Mesothelial cell of epicardium (in vitro differentiated cells): ENCODE measurements around the gene CDC20B. TPM values are rescaled to one million over a fixed set of nuclear protein-coding genes. Genes with fewer than 3 reads are reported as not detected.
"Not testable (repeated sequence)": the region's sequence is repeated elsewhere in the genome, so short reads cannot be mapped to it uniquely, and the experiment has no call there.

Experiments used
- DNase-seq, 2 experiments: peaks; one replicate each; pipeline ENCODE4 v3.0.0; 2021; ENCODE audit warnings: low spot score in 2 of 2; ENCODE audit not compliant: unreplicated experiment in 2 of 2
- H3K27ac Mint-ChIP-seq: 2 replicates; pipeline ENCODE4 v1.8.0; 2021; ENCODE audit warnings: mixed read lengths
- H3K27me3 Mint-ChIP-seq: 2 replicates; pipeline ENCODE4 v1.8.0; 2021; ENCODE audit warnings: low read depth, mixed read lengths
- H3K36me3 Mint-ChIP-seq: 2 replicates; pipeline ENCODE4 v1.8.0; 2021; ENCODE audit warnings: mixed read lengths
- H3K4me1 Mint-ChIP-seq: 2 replicates; pipeline ENCODE4 v1.8.0; 2021; ENCODE audit warnings: mixed read lengths
- H3K4me3 Mint-ChIP-seq: 2 replicates; pipeline ENCODE4 v1.8.0; 2021; ENCODE audit warnings: mild to moderate bottlenecking, moderate library complexity, mixed read lengths
- H3K9me3 Mint-ChIP-seq: 2 replicates; pipeline ENCODE4 v1.8.0; 2021; ENCODE audit warnings: mixed read lengths
- total RNA-seq: library from RNA; stranded (reverse); gene quantifications from 3 replicates; pipeline ENCODE4 v1.2.1, GENCODE V29; 2021
- TF ChIP-seq, protein P1 (sequence below): fragments of 200-600 bp; sonication (generic); IDR thresholded peaks from one replicate; pipeline ENCODE4 v1.5.0; 2021; ENCODE audit warnings: antibody characterized with exemption; ENCODE audit not compliant: unreplicated experiment

Gene CDC20B
- total RNA-seq, 1 donor from 2014 or later: 0.09 TPM

DNA sequence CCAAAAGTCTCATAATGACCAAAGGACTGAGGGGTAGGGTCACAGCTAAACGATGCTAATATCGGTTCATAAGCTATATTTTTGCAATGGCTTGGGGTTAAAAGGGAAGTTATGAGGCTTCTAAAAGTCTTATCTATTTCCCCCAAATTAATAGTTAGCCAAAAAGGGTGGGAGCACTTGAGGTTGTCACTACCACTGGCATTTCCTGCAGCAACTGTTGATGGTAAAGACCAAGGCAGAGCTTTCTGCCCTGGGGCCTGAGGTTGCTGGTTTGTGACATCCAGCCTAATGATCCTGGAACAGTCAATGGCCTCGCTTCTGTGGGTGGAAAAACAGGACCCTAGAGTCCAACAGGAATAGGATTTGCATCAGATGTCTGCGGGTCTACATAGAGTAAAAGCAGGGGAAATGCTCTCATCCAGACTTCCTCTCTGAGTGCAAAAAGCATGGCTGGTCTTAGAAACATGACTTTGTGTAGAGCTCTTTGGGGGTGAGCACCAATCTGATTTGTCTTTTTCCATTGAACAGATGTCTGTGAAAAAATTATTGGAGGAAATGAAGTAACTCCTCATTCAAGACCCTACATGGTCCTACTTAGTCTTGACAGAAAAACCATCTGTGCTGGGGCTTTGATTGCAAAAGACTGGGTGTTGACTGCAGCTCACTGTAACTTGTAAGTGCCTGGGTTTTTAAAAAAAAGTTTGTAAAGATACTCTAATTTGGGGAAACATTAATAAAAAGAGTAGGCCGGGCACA is 67.9 kb downstream of the CDC20B start:
- Mint-ChIP-seq H3K27me3 (peaks cover 2% of the 10 kb centered on the region), H3K4me3 (no peak overlapping the region), H3K9me3 (peaks cover 5% of the 10 kb centered on the region), H3K4me1 (peaks cover 11% of the 10 kb centered on the region), H3K27ac (no peak overlapping the region), H3K36me3 (no peaks in the 10 kb centered on the region)
- TF ChIP-seq, protein P1, sequence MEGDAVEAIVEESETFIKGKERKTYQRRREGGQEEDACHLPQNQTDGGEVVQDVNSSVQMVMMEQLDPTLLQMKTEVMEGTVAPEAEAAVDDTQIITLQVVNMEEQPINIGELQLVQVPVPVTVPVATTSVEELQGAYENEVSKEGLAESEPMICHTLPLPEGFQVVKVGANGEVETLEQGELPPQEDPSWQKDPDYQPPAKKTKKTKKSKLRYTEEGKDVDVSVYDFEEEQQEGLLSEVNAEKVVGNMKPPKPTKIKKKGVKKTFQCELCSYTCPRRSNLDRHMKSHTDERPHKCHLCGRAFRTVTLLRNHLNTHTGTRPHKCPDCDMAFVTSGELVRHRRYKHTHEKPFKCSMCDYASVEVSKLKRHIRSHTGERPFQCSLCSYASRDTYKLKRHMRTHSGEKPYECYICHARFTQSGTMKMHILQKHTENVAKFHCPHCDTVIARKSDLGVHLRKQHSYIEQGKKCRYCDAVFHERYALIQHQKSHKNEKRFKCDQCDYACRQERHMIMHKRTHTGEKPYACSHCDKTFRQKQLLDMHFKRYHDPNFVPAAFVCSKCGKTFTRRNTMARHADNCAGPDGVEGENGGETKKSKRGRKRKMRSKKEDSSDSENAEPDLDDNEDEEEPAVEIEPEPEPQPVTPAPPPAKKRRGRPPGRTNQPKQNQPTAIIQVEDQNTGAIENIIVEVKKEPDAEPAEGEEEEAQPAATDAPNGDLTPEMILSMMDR: no peak
- DNase-seq: no peak

DNA sequence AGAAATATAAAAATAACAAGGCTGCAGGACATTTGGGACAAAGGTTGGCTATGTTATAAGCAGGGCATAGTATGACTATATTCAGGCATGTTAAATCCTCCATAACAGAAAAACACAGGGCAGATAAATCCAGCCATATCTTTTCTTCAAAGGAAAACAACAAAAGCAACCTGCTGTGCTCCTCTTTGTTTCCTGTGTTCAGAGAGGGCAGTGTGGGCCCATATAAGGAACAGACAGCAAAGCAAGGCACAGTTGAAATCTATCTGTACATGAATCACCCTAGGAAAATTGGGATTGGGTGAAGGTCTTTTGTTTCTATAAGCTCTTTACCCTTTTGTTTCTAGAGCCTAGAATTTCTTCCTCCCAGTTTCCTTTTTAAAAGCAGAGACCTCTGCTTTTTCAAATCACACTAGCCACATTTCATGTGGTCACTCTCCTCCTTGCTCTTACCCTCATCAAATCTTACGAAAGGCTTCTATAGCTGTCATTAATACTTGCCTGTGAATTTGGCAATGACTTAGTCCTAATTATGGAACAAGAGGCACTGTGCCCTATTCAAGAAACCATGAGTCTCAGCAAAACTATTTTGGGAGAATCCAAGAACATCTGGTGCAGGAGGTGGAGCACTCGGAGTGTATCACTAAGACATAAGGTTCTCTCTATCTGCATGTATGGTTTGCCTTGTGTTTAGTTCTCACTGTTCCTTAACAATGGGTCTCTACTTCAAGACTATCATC is 68.8 kb downstream of the CDC20B start:
- H3K27ac Mint-ChIP-seq: no peak overlapping the region
- TF ChIP-seq, protein P1: no peak
- no peak for DNase-seq
- no peak overlapping the region for H3K4me3 Mint-ChIP-seq
- peaks cover 9% of the 10 kb centered on the region for H3K9me3 Mint-ChIP-seq
- no peaks in the 10 kb centered on the region for H3K36me3 Mint-ChIP-seq
- H3K4me1 Mint-ChIP-seq: peaks cover 11% of the 10 kb centered on the region
- peaks cover 10% of the 10 kb centered on the region for H3K27me3 Mint-ChIP-seq

DNA sequence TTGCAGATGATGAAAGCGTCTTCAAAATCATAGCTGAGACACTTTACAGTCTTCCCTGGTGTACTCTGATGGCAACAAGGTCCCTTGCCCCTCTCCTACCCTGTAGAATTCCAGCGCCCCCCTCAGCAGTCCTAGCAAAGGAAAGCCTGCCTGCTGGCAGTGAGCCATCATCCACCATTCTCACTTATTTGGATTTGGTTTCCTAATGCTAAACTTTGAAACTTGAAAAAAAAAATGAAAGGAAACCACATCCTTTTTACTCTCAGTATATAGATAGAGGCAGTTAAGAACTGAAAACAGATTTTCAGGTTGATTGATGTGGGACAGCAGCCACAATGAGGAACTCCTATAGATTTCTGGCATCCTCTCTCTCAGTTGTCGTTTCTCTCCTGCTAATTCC is 70.6 kb downstream of the CDC20B start, which contains the start of gene GZMA:
TSS of gene GZMA (plus strand) at position 299 of the 400 bp plus-strand sequence. CDS start at position 336, 37 bp downstream.
- H3K4me3 Mint-ChIP-seq: no peak within 1 kb of the TSS
- TF ChIP-seq, protein P1: no peak
- H3K27me3 Mint-ChIP-seq: peaks cover 25% of the 10 kb centered on the region
- H3K4me1 Mint-ChIP-seq: peaks cover 7% of the 10 kb centered on the region
- H3K9me3 Mint-ChIP-seq: peaks cover 15% of the 10 kb centered on the region
- no peak within 1 kb of the TSS for H3K27ac Mint-ChIP-seq
- DNase-seq: no peak
- H3K36me3 Mint-ChIP-seq: no peaks in the 10 kb centered on the region

DNA sequence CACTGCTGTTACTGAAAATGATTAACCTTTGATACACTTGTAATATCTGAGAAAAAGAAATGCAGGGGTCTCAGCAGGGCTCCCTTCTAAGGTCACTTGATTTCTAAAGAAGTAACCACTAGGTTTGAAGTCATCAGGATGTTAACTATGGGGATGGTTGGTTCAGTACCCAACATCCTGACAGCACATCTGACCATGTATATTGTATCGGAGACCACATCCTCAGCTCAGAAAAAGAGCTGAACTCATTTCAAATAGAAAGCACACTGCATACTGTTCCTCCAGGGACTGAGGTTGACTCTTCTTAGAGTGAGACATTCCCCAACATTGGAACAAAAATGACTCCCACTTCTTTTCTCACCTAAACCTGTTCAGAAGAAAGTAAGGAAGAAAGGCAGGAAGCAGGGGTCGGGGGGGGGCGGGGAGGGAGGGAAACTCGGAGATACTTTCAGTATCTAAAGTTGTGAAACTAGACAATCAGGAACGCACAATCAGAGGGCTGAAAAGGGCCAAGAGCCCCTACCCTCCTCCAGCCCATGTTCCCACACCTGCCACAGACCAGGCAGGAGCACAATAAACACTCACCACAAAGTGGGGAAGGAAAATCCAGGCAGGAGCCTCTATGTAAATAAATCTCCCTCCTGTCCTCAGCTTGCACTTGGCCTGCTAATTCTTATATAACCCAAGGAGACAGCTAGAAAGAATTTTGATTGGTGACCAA is 71.3 kb downstream of the CDC20B start:
- Mint-ChIP-seq H3K4me1 (peaks cover 7% of the 10 kb centered on the region), H3K36me3 (no peaks in the 10 kb centered on the region), H3K9me3 (peaks cover 15% of the 10 kb centered on the region), H3K27me3 (peaks cover 25% of the 10 kb centered on the region), H3K4me3 (no peak overlapping the region), H3K27ac (no peak overlapping the region)
- no peak for DNase-seq
- TF ChIP-seq, protein P1: no peak

DNA sequence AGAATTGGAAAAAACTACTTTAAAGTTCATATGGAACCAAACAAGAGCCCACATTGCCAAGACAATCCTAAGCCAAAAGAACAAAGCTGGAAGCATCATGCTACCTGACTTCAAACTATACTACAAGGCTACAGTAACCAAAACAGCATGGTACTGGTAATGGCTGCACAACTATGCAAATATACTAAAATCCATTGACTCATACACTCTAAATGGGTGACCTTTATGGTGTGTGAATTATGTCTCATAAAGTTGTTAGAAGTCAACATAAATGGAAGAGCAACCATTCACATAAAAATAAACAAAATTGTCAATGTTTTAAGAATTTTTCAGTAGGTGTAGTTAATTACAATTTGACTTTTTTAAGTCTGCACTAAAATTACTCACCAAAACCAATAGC is 71.8 kb downstream of the CDC20B start:
- H3K4me1 Mint-ChIP-seq, DNase-seq, H3K4me3 Mint-ChIP-seq, H3K27ac Mint-ChIP-seq, H3K36me3 Mint-ChIP-seq: not testable (repeated sequence)
- peaks cover 15% of the 10 kb centered on the region for H3K9me3 Mint-ChIP-seq
- peaks cover 25% of the 10 kb centered on the region for H3K27me3 Mint-ChIP-seq
